Gastrocnemius medialis (tissue), 4 donors: ENCODE measurements around the gene CHST3.

Experiments used
- POLR2A ChIP-seq, 2 donors: fragments of 450-650 bp; IDR thresholded peaks; one replicate each; pipeline ENCODE4 v1.6.1; 2017; ENCODE audit warnings: antibody characterized with exemption in 2 of 2, mild to moderate bottlenecking in 2 of 2, moderate library complexity in 2 of 2
- TF ChIP-seq, protein P1 (sequence below), 5 experiments: fragments of 450-650 bp in 3 of 5; fragments of 200-600 bp in 2 of 5; sonication (generic) in 2 of 5; IDR thresholded peaks in 4 of 5; conservative IDR thresholded peaks in 1 of 5; 1 replicate in 4 of 5; 2 replicates in 1 of 5; pipeline ENCODE4 v1.5.1; 2016 to 2019; ENCODE audit warnings: antibody characterized with exemption in 5 of 5, mild to moderate bottlenecking in 3 of 5, moderate library complexity in 3 of 5

DNA sequence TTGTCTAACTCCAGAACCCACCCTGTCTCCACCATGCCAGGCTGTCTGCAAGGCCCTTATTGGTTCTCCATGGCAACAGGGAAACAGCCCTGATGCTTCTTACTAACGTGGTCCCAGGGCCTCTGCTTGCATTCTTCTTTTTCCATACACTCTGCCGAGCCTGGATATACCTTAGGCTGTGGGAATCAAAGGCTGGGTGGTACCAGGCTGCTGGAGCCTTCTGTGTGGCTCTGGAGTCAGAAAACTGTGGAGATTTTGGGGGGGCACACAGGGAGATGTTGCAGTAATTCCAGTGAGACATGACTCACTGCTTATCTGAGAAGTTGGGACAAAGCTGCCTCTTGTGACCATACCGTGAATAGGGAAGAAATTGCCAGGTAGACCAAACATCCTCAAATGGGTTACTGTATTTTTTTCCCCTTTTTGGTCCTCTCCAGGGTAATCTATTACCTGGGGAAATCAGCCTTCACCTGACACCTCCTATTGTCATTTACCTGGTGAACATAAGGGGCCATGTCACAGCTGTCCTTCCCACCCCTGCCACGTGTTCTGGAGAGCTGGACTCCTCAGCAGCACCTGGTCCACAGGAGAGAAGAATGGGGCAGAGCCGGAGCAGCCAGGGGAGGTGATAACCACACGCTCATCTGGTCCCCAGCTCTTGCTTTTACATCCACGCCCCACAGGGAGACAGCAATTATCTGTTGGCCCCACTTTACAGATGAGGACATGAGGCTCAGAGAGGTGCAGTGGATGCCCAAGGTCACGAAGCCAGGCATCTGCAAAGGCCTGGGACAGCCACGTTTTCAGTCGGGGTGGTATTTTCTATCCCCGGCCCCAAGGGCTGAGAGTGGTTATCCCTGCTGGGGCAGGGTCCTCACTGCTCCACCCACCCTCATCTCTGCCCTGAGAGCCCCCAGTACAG lies 4.6 kb downstream of the CHST3 start:
- TF ChIP-seq, protein P1, sequence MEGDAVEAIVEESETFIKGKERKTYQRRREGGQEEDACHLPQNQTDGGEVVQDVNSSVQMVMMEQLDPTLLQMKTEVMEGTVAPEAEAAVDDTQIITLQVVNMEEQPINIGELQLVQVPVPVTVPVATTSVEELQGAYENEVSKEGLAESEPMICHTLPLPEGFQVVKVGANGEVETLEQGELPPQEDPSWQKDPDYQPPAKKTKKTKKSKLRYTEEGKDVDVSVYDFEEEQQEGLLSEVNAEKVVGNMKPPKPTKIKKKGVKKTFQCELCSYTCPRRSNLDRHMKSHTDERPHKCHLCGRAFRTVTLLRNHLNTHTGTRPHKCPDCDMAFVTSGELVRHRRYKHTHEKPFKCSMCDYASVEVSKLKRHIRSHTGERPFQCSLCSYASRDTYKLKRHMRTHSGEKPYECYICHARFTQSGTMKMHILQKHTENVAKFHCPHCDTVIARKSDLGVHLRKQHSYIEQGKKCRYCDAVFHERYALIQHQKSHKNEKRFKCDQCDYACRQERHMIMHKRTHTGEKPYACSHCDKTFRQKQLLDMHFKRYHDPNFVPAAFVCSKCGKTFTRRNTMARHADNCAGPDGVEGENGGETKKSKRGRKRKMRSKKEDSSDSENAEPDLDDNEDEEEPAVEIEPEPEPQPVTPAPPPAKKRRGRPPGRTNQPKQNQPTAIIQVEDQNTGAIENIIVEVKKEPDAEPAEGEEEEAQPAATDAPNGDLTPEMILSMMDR (IDR thresholded peaks at IDR 0.05 in 4 of 5, conservative IDR thresholded peaks at IDR 0.05 in 1 of 5) = no peak
- TF ChIP-seq POLR2A (IDR thresholded peaks at IDR 0.05) = no peak
